PC-9 (cell line): ENCODE measurements around the gene FUT9.

ENCODE experiments used
- CTCF ChIP-seq: fragments of 200-600 bp; sonication (generic); conservative IDR thresholded peaks from 2 replicates; pipeline ENCODE4 v1.6.1; 2017; ENCODE audit warnings: mixed run types, antibody characterized with exemption, mild to moderate bottlenecking, moderate library complexity
- EZH2 ChIP-seq: fragments of 200-600 bp; sonication (generic); IDR thresholded peaks from 2 replicates; pipeline ENCODE4 v1.8.0; 2017; ENCODE audit warnings: antibody characterized with exemption, low read depth

- TF ChIP-seq CTCF (no peak), EZH2 (no peak)
Observed at GRCh38 chr6:96150431-96150830, 134.7 kb downstream of the FUT9 start.
